GM18508 (cell line): ENCODE results near the gene EIF2D.

Experiments used
- ATAC-seq: cut with Tn5 transposase; IDR thresholded peaks from one replicate; pipeline ENCODE4 v1.9.1; 2021; ENCODE audit warnings: moderate number of reproducible peaks; ENCODE audit not compliant: insufficient read depth, unreplicated experiment

Gene EIF2D

DNA sequence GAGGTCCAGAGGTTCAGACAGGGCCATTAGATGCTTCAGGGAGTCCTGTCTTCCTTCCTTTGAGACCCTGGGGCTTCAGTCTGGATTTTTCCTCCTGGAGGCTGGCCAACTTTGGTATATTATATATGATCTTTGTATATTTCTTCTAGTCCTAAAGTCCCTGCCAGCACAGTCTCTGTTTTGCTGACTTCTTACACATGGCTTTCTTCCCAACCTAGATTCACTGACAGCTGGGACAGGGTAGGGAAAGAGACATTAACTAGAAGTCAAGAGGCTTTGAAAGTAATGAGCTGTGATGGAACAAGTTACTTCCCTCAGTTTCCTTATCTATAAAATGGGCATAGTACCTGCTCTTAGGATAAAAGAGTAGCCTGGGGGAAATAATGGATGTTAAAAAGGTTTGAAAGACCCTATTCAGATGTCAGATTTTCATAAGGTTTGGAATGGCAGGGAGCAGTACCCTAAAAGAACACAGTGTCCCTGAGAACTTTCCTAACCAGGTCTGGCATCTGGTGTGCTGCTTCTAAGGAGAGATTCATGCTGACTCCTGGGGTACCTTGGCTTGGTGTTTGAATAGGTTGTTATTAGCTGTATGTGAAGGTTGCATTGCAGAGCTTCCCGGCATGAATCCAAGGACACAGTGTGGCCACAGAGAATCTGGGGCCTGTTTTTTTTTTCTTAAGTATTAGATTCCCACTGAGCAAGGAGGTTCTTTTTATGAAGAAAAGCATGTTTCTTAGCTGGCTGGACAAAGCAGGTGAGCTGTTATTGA, 57.4 kb downstream of the EIF2D start:
- no peak for ATAC-seq

DNA sequence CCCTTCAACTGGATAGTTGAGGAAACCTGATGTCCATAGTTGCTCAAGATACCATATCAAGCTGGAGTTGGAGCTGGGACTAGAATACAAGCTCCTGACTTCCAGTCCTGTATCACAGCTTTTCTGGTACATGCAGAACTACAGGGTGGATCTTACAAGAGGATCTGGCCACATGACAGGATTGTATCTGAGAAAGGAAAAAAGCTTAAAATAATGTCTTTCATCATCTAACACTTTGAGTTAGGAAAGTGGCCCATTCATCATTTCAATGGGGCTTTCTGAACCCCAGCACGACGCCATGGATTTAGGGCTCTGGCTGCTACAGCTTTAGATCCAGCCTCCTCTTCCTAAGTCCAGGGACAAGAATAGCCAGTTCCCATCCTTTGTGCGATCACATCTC, 58.1 kb downstream of the EIF2D start:
- no peak for ATAC-seq

DNA sequence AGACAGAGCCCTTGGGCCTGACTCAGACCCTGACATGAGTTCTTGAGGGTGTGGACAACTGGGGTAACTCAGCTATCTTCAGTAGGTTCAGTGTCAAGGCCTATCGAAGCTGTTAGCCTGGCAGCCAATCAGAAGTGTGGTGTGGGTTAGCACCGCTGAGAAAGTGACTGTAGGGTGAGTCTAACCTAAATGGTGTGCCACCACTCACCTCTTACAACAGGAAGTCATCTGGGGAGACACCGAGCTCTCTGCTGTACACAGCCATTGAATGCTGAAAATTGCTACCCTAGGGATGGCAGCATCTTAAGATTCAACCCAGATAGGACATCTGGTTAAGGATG, 60.3 kb downstream of the EIF2D start:
- no peak for ATAC-seq

DNA sequence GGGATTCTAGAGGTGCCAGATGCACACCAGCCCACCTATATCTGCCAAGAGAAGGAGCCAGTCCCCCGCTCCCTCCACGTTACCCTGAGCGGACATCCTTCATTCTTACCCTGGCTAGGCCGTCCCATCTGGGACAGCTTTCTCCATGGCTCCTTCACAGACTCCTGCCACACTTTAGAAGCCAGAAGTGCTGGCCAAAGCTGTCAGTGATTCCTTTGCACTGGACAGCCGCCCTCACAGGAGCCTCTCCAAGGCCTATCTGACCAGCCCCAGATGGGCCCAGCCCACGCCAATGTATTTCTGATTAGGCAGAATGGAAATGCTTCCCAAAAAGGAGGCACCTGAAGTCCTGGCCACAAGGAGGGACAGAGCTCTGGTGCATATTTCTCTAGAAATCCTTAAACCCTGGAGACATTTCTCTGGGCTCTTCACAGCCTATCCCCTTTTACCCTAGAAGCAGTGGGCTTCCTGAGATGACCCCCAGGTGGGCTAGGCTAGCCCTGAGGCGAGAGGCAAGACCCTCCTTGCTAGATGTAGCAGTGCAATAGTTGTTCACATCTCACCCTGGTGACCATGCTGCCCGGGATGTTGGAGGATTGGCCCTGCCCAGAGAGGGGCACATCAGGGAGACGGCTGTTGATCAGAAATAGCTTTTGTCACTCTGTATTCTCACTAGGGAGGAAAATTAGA, 60.8 kb downstream of the EIF2D start:
- no peak for ATAC-seq

DNA sequence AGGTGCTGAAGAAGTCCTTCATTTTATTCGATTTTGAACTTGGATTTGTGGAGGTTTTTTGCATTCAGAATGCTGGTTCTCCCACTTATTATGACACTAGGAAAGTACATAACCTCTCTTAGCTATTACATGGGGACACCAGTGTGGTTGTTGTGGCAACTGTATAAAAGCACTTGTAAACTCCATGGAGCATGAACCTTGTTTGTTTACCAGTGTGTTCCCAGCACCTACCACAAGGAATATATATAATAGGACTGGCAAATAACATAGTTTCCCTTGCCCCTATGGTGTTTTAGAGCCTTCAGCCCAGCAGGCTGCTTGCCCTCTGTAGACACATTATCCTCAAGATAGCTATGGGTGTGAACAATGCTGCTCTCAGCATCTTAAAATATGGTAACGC, 61.8 kb downstream of the EIF2D start:
- no peak for ATAC-seq

DNA sequence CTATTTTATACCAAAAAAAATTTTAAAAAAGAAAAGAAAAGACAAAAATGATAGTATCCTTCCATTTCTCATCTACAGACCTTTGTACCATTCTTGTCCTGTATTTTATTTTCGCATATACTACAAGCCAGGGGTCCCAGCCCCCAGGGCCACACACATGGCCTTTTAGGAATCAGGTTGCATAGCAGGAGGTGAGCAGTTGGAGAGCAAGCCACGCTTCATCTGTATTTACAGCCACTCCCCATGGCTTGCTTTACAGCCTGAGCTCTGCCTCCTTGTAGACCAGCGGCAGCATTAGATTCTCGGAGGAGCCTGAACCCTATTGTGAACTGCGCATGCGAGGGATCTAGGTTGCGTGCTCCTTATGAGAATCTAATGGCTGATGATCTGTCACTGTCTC, 65.2 kb downstream of the EIF2D start:
- ATAC-seq = no peak

DNA sequence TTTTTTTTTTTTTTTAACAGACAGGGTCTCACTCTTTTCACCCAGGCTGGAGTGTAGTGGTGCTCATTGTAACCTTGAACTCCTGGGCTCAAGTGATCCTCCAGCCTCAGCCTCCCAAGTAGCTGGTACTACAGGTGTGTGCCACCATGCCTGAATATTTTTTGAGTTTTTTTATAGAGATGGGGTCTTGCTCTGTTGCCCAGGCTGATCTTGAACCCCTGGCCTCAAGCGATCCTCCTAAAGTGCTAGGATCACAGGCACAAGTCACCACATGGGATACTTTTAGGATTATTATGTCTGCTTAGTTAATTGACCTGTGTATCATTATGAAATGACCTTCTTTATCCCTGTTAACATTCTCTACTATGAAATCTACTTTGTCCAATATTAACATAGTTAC, 66.9 kb downstream of the EIF2D start:
- ATAC-seq = no peak

DNA sequence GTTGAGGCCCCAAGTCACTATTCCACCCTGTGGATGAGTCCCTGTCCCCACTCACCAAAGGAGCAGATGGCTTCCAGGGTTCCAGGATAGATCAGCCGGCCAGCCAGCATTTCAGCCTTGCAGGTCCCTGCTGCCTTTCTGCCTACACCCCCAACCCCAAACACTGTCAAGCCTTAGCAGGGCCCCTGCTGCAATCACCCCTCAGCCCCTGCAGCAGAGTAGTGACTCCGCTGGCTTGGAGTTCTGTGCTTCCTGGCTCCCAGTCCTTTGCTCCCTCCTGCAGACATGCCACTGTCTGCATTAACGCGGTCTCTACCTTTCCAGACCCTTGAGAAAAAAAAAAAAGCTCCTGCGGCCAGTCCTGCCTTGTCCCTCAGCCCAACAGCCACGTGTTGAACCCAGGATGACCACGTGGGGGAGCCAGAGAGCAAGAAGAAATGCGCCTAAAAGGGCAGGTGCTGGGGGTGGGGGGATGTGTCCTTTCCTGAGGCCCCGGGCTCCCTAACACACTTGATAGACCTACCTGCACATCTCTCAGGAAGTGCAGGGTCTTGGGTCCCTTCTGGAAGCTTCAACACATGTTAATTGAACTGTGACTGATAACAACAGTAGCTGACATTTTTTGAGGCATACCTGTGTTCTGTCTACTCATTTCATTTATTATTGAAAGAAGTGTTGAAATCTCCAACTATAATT, 67.6 kb downstream of the EIF2D start:
- no peak for ATAC-seq
